MCF 10A (cell line): ENCODE measurements around the gene RETN. TPM values are rescaled to one million over a fixed set of nuclear protein-coding genes. Genes with fewer than 3 reads are reported as not detected.
A peak's percentile ranks its signal among the peaks of the same experiment; 100 is the strongest.

Experiments
- BruUV-seq: library from RNA; stranded (reverse); fragments of 400-500 nt; replicated peaks from 2 replicates; lab custom pipeline; 2021; lab: Mats Ljungman, UMichigan
- CTCF ChIA-PET: fragments of 300-600 bp; sonication (Branson Sonifier 250); formaldehyde crosslinking; extraction: SDS; loops from one replicate; lab custom pipeline; 2021; ENCODE audit warnings: antibody characterized with exemption, inconsistent platforms; lab: Yijun Ruan, JAX
- POLR2A ChIA-PET: fragments of 300-600, 350-650 bp; sonication (Branson Sonifier 250); formaldehyde crosslinking; extraction: SDS; loops from one replicate; lab custom pipeline; 2020; ENCODE audit warnings: antibody characterized with exemption, inconsistent platforms; lab: Yijun Ruan, JAX
- DNase-seq: peaks from one replicate; pipeline ENCODE4 v3.0.0-alpha.2; 2018; ENCODE audit not compliant: unreplicated experiment
- H3K27ac Mint-ChIP-seq: one replicate; pipeline ENCODE4 v1.8.0; 2022; ENCODE audit warnings: mild to moderate bottlenecking, low read depth, mixed read lengths; ENCODE audit not compliant: unreplicated experiment
- H3K27me3 Mint-ChIP-seq: one replicate; pipeline ENCODE4 v1.8.0; 2022; ENCODE audit warnings: mixed read lengths; ENCODE audit not compliant: insufficient read depth, unreplicated experiment
- H3K36me3 Mint-ChIP-seq: one replicate; pipeline ENCODE4 v1.8.0; 2022; ENCODE audit warnings: mild to moderate bottlenecking, moderate library complexity, mixed read lengths; ENCODE audit not compliant: insufficient read depth, unreplicated experiment
- H3K4me1 Mint-ChIP-seq: one replicate; pipeline ENCODE4 v1.8.0; 2022; ENCODE audit warnings: mixed read lengths; ENCODE audit not compliant: insufficient read depth, unreplicated experiment
- H3K4me3 Mint-ChIP-seq: one replicate; pipeline ENCODE4 v1.8.0; 2022; ENCODE audit warnings: mild to moderate bottlenecking, moderate library complexity, mixed read lengths; ENCODE audit not compliant: unreplicated experiment
- H3K9me3 Mint-ChIP-seq: one replicate; pipeline ENCODE4 v1.8.0; 2022; ENCODE audit warnings: mixed read lengths; ENCODE audit not compliant: unreplicated experiment
- intact Hi-C: fragments of 100-400 bp; cut with micrococcal nuclease; formaldehyde crosslinking; loops from 2 replicates; pipeline ENCODE4 v1.14.1; 2022
- total RNA-seq: library from RNA; stranded (reverse); gene quantifications from 2 replicates; pipeline ENCODE4 v1.2.3, GENCODE V29; 2022
- TF ChIP-seq, protein P1 (sequence below): fragments of 200-600 bp; IDR thresholded peaks from one replicate; pipeline ENCODE4 v1.8.0; 2022; ENCODE audit warnings: antibody characterized with exemption, mild to moderate bottlenecking; ENCODE audit not compliant: unreplicated experiment

Gene RETN
- total RNA-seq, 1 experiment from 2014 or later, result not detected

DNA sequence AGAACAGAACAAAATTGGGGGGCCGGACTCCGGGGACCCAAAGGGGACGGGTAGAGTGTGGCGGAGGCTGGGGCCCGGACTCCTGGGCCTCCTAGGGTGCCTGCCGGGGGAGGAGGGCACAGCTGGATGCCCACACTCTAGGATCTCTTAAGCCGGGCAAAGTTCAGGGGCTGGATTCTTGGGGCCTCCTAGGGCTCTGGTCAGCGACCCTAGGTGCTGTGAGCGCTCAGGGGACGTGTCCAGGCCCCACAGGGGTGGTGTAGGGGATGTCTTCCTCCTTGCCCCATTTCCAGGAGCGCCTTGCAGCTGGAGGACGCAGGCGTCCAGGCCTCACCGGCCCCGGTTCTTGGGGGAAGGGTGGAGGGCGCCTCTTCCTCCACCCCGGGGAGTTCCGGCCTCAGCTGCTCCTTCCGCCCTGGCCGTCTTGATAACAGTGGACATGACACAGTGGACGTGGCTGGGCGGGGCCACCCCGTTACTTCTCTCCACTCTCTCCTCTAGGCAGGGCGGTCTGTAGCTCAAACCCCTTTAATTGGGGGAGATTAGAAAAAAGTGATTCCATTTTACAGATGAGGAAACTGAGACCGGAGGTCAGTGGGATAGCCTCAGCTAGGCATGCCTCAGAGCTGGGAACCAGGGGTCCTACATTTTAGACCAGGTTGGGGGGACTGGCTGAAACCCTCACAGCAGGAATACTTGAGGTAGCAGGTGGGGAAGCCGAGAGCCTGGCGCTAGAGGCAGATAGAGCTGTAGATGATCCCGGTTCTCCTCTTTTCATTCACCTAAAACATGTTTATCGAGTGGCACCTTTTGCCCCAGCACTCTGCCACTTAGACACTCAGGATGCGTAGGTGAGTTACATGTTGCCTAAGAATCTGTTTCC, 31.2 kb upstream of the RETN start:
- TF ChIP-seq, protein P1, sequence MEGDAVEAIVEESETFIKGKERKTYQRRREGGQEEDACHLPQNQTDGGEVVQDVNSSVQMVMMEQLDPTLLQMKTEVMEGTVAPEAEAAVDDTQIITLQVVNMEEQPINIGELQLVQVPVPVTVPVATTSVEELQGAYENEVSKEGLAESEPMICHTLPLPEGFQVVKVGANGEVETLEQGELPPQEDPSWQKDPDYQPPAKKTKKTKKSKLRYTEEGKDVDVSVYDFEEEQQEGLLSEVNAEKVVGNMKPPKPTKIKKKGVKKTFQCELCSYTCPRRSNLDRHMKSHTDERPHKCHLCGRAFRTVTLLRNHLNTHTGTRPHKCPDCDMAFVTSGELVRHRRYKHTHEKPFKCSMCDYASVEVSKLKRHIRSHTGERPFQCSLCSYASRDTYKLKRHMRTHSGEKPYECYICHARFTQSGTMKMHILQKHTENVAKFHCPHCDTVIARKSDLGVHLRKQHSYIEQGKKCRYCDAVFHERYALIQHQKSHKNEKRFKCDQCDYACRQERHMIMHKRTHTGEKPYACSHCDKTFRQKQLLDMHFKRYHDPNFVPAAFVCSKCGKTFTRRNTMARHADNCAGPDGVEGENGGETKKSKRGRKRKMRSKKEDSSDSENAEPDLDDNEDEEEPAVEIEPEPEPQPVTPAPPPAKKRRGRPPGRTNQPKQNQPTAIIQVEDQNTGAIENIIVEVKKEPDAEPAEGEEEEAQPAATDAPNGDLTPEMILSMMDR, result no peak
- H3K27ac Mint-ChIP-seq, result peak overlapping the region; percentile 90
- intact Hi-C loops, result no loop called here
- peak; percentile 13 for DNase-seq
- peaks cover 5% of the 10 kb centered on the region for H3K4me1 Mint-ChIP-seq
- no peaks in the 10 kb centered on the region for H3K9me3 Mint-ChIP-seq
- no peaks in the 10 kb centered on the region for H3K27me3 Mint-ChIP-seq
- ChIA-PET POLR2A (interaction anchor here (0.7 to 2.3 kb wide), 8 partner anchors 8 to 105 kb away, joined by 3 to 10 read pairs (median 5); partner anchors contain the start of genes PET100 and XAB2), CTCF (interaction anchor here (0.6 to 1.6 kb wide), 6 partner anchors 13 to 281 kb away, joined by 3 to 10 read pairs (median 4); partner anchors contain the start of gene TRAPPC5)
- TSS peak; percentile 27 for BruUV-seq
- H3K4me3 Mint-ChIP-seq, result peak overlapping the region; percentile 80
- peaks cover 7% of the 10 kb centered on the region for H3K36me3 Mint-ChIP-seq

DNA sequence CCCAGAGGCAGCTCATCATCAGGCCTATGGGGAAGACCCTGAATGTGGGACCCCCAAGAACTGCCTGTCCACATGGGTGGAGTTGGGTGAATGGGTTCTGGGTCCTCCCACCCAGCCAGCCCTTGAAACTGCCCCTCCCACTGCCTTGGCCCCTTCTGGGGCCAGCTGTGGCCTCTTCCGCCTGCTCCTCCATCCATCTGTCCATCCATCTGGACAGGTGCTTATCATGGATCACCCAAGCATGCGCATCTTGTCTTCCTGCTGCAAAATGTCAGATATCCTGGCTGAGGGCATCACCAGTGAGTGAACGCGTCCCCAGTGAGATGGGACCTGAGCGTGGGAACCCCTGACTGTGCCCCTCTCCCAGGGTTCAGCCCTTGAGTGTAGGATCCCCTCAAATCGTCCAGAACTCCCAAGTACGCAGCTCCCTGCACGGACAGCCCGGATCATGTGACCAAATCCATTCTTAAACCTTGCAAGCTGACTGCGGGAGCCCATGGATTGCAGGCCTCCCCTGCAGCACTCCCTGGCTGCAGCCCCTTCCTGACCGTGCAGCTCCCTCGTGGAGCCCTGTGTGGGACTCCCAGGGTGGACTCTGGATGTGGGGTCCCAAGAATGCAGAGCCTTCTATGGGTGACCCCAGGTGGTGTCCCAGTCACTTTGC, 29.9 kb upstream of the RETN start:
- Mint-ChIP-seq H3K27me3 (no peaks in the 10 kb centered on the region), H3K36me3 (peaks cover 12% of the 10 kb centered on the region), H3K9me3 (no peaks in the 10 kb centered on the region), H3K4me1 (peaks cover 5% of the 10 kb centered on the region), H3K27ac (no peak overlapping the region), H3K4me3 (peak overlapping the region; percentile 36)
- no peak for DNase-seq
- CTCF ChIA-PET, result interaction anchor here (0.6 to 1.4 kb wide), 3 partner anchors 12 to 110 kb away, joined by 3 to 5 read pairs (median 4); partner anchors contain the start of gene TRAPPC5
- intact Hi-C loops, result no loop called here
- POLR2A ChIA-PET, result interaction anchor here (1.7 to 2.3 kb wide), 3 partner anchors 9 to 71 kb away, joined by 6 to 9 read pairs (median 7); partner anchors contain the start of genes PET100 and XAB2
- TF ChIP-seq, protein P1, result no peak
- BruUV-seq, result no TSS peak

DNA sequence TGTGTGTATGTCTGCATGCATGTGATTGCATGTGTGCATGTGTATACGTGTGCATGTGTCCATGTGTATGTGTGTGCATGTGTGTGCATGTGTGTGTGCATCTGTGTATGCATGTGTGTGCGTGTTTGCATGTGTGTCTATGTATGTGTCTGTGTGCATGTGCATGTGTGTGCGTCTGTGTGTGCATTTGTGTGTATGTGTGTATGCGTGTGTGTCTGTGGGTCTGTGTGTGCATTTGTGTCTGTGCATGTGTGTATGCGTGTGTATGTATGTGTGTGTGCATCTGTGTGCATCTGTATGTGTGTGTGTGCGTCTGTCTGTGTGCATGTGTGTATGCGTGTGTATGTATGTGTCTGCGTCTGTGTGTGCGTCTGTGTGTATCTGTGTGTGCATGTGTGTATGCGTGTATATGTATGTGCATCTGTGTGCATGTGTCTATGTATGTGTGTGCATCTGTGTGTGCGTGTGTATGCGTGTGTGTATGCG, 28.9 kb upstream of the RETN start:
- H3K27me3 Mint-ChIP-seq, result no peaks in the 10 kb centered on the region
- POLR2A ChIA-PET, result no interaction called here
- TF ChIP-seq, protein P1, result no peak
- peaks cover 5% of the 10 kb centered on the region for H3K4me1 Mint-ChIP-seq
- intact Hi-C loops, result no loop called here
- no peak overlapping the region for H3K4me3 Mint-ChIP-seq
- H3K36me3 Mint-ChIP-seq, result peaks cover 12% of the 10 kb centered on the region
- CTCF ChIA-PET, result no interaction called here
- BruUV-seq, result no TSS peak
- no peaks in the 10 kb centered on the region for H3K9me3 Mint-ChIP-seq
- H3K27ac Mint-ChIP-seq, result no peak overlapping the region
- DNase-seq, result no peak

DNA sequence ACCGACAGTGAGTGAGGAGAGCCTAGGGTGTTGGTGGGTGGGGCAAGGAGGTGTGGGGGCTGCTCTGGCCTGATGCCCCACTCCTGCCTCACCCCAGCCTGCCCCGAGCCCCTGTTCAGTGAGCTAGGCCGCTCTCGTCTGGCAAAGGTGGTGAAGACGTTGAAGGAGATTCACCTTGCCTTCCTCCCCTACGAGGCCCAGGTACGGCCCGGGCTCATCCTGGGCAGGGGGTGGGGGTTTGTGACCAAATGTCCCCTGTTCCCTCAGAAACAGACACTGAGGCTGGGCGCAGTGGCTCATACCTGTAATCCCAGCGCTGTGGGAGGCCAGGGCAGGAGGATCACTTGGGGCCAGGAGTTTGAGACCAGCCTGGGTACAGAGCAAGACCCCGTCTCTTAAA, 28.0 kb upstream of the RETN start:
- intact Hi-C loops, result no loop called here
- Mint-ChIP-seq H3K27me3 (no peaks in the 10 kb centered on the region), H3K9me3 (no peaks in the 10 kb centered on the region), H3K4me1 (peaks cover 5% of the 10 kb centered on the region), H3K4me3 (no peak overlapping the region), H3K36me3 (peaks cover 12% of the 10 kb centered on the region), H3K27ac (no peak overlapping the region)
- no TSS peak for BruUV-seq
- POLR2A ChIA-PET, result no interaction called here
- TF ChIP-seq, protein P1, result no peak
- CTCF ChIA-PET, result interaction anchor here (0.5 to 2.0 kb wide), 4 partner anchors 10 to 263 kb away, joined by 3 to 11 read pairs (median 4); no protein-coding TSS in a partner anchor
- no peak for DNase-seq
